Tibial nerve (tissue), 4 donors: Measurements from ENCODE around the gene PHF21B. TPM values are rescaled to one million over a fixed set of nuclear protein-coding genes. Genes with fewer than 3 reads are reported as not detected.

Experiments
- DNase-seq, 2 donors: peaks; one replicate each; pipeline ENCODE4 v3.0.0-alpha.2; 2019; ENCODE audit warnings: low spot score in 2 of 2
- H3K27ac ChIP-seq, 4 donors: fragments of 200-600 bp; sonication (generic) in 3 of 4; one replicate each; pipeline ENCODE4 v1.5.1; 2017 to 2019; ENCODE audit warnings: mild to moderate bottlenecking in 1 of 4
- H3K27me3 ChIP-seq, 2 donors: fragments of 200-600 bp; sonication (generic) in 1 of 2; one replicate each; pipeline versions ENCODE4 v1.5.1 to v1.6.0; 2017 to 2019
- H3K36me3 ChIP-seq, 3 donors: fragments of 200-600 bp; sonication (generic); one replicate each; pipeline ENCODE4 v1.5.1; 2018 to 2019
- H3K4me1 ChIP-seq, 4 donors: fragments of 200-600 bp; sonication (generic) in 3 of 4; one replicate each; pipeline ENCODE4 v1.5.1; 2017 to 2019
- H3K4me3 ChIP-seq, 4 donors: fragments of 200-600 bp; sonication (generic) in 3 of 4; one replicate each; pipeline ENCODE4 v1.5.1; 2017 to 2019; ENCODE audit warnings: mild to moderate bottlenecking in 1 of 4, moderate library complexity in 1 of 4
- H3K9me3 ChIP-seq, 4 donors: fragments of 200-600 bp; sonication (generic) in 3 of 4; one replicate each; pipeline ENCODE4 v1.5.1; 2017 to 2019
- CTCF ChIP-seq, 5 experiments: fragments of 200-600 bp in 3 of 5; fragments of 450-650 bp in 2 of 5; sonication (generic) in 3 of 5; IDR thresholded peaks; one replicate each; pipeline ENCODE4 v1.5.1; 2016 to 2019; ENCODE audit warnings: antibody characterized with exemption in 5 of 5, mild to moderate bottlenecking in 3 of 5, moderate library complexity in 2 of 5
- EP300 ChIP-seq, 2 donors: sonication (generic); formaldehyde crosslinking; IDR thresholded peaks; one replicate each; pipeline ENCODE4 v1.6.1; 2017; ENCODE audit warnings: antibody characterized with exemption in 2 of 2, mild to moderate bottlenecking in 1 of 2
- POLR2A ChIP-seq, 2 donors: fragments of 450-650 bp; IDR thresholded peaks; one replicate each; pipeline ENCODE4 v1.6.1; 2017; ENCODE audit warnings: antibody characterized with exemption in 2 of 2, mild to moderate bottlenecking in 2 of 2, moderate library complexity in 2 of 2
- WGBS, 2 donors: methylation state at CpG; one replicate each; pipeline ENCODE4 v1.1.5; 2018; 5-methylcytosine and 5-hydroxymethylcytosine counted together
- total RNA-seq, 4 donors: library from RNA; depleted of rRNA; stranded (reverse); fragments of >200 nt; gene quantifications; one replicate each; pipeline ENCODE4 v1.1.0, GENCODE V29; 2016

The PHF21B gene
- total RNA-seq, 4 donors from 2014 or later, result 0.39 to 4.2 (median 0.90) TPM; not detected in 1

- no peak overlapping the region for H3K4me3 ChIP-seq
- H3K27me3 ChIP-seq, result no peaks in the 10 kb centered on the region
- H3K36me3 ChIP-seq, result peaks cover 0 to 43% (median 0%) of the 10 kb centered on the region in 3 donors
- H3K4me1 ChIP-seq, result no peaks in the 10 kb centered on the region
- no peak for TF ChIP-seq POLR2A (IDR thresholded peaks at IDR 0.05)
- no peak for DNase-seq
- 87 to 93% methylated on average over 14 of the region's 14 CpGs for WGBS, 2 donors
- H3K9me3 ChIP-seq, result no peaks in the 10 kb centered on the region
- no peak overlapping the region for H3K27ac ChIP-seq
Measured at GRCh38 chr22:44885806-44886360, 123.9 kb downstream of the PHF21B start.

GRCh38 chr22:44884968-44885805, 124.6 kb downstream of the PHF21B start:
- no peaks in the 10 kb centered on the region for H3K27me3 ChIP-seq
- TF ChIP-seq CTCF (IDR thresholded peaks at IDR 0.05) (no peak), EP300 (IDR thresholded peaks at IDR 0.05) (no peak), POLR2A (IDR thresholded peaks at IDR 0.05) (no peak)
- H3K36me3 ChIP-seq, result peaks cover 0 to 45% (median 0%) of the 10 kb centered on the region in 3 donors
- H3K4me3 ChIP-seq, result no peak overlapping the region
- 92 to 95% methylated on average over 16 to 18 of the region's 18 CpGs for WGBS, 2 donors
- DNase-seq, result no peak
- H3K4me1 ChIP-seq, result no peaks in the 10 kb centered on the region
- H3K9me3 ChIP-seq, result no peaks in the 10 kb centered on the region
- no peak overlapping the region for H3K27ac ChIP-seq

GRCh38 chr22:44884562-44884961, 125.2 kb downstream of the PHF21B start:
- TF ChIP-seq EP300 (IDR thresholded peaks at IDR 0.05) (no peak), POLR2A (IDR thresholded peaks at IDR 0.05) (no peak), CTCF (IDR thresholded peaks at IDR 0.05) (no peak)
- no peak overlapping the region for H3K27ac ChIP-seq
- no peak for DNase-seq
- 98 to 100% methylated on average over 1 of the region's 1 CpG for WGBS, 2 donors
- no peak overlapping the region for H3K4me3 ChIP-seq
- H3K9me3 ChIP-seq, result no peaks in the 10 kb centered on the region
- H3K27me3 ChIP-seq, result no peaks in the 10 kb centered on the region
- H3K4me1 ChIP-seq, result no peaks in the 10 kb centered on the region
- peaks cover 0 to 50% (median 0%) of the 10 kb centered on the region in 3 donors for H3K36me3 ChIP-seq

GRCh38 chr22:44883011-44883421, 126.8 kb downstream of the PHF21B start:
- H3K27ac ChIP-seq, result no peak overlapping the region
- no peak overlapping the region for H3K4me3 ChIP-seq
- peaks cover 0 to 48% (median 0%) of the 10 kb centered on the region in 3 donors for H3K36me3 ChIP-seq
- DNase-seq, result no peak
- peaks cover 0 to 9% (median 0%) of the 10 kb centered on the region in 4 donors for H3K9me3 ChIP-seq
- TF ChIP-seq POLR2A (IDR thresholded peaks at IDR 0.05) (no peak), CTCF (IDR thresholded peaks at IDR 0.05) (no peak), EP300 (IDR thresholded peaks at IDR 0.05) (no peak)
- no peaks in the 10 kb centered on the region for H3K4me1 ChIP-seq
- 81 to 88% methylated on average over 10 to 11 of the region's 12 CpGs for WGBS, 2 donors
- no peaks in the 10 kb centered on the region for H3K27me3 ChIP-seq

- no peak overlapping the region for H3K27ac ChIP-seq
- DNase-seq, result no peak
- no peak overlapping the region for H3K4me3 ChIP-seq
- peaks cover 0 to 15% (median 0%) of the 10 kb centered on the region in 4 donors for H3K9me3 ChIP-seq
- WGBS, 2 donors, result 87% methylated on average over 26 of the region's 26 CpGs
- H3K36me3 ChIP-seq, result peaks cover 0 to 49% (median 0%) of the 10 kb centered on the region in 3 donors
- no peaks in the 10 kb centered on the region for H3K4me1 ChIP-seq
- no peaks in the 10 kb centered on the region for H3K27me3 ChIP-seq
- TF ChIP-seq EP300 (IDR thresholded peaks at IDR 0.05), result no peak
- TF ChIP-seq POLR2A (IDR thresholded peaks at IDR 0.05), result no peak
- no peak for TF ChIP-seq CTCF (IDR thresholded peaks at IDR 0.05)
Measured at GRCh38 chr22:44882226-44882905, 127.4 kb downstream of the PHF21B start.
